ENCODE data around the gene UNC119B. TPM values are rescaled to one million over a fixed set of nuclear protein-coding genes. Genes with fewer than 3 reads are reported as not detected.

The UNC119B gene
- total and polyA plus RNA-seq, 2 of the 4 experiments (the other 2 are of a cell fraction): 8.4 to 21.6 TPM

GRCh38 chr12:120761519-120761934 lies 51.3 kb downstream of the UNC119B start:
- no peak overlapping the region for H2AK9ac ChIP-seq (replicated peaks; ENCODE audit: low read depth, low read length, poor library complexity)
- 77% methylated on average over 4 of the region's 9 CpGs; no CpG with 5 or more reads in 1 of the 2 experiments for WGBS, 2 experiments (ENCODE audit: extremely low coverage in 2 of 2, insufficient read length in 1 of 2)
- no peak overlapping the region for H3K4me3 ChIP-seq (ENCODE audit: insufficient read depth, low read depth, low read length)
- no peak overlapping the region for H3K9ac ChIP-seq (ENCODE audit: low read depth, low read length)
- dilution Hi-C loops (cut with HindIII; ENCODE audit: low sequenced_read_pairs, unreplicated experiment) (no loop called here), in situ Hi-C loops (cut with MboI; ENCODE audit: low sequenced_read_pairs) (no loop called here), intact Hi-C loops (cut with micrococcal nuclease) (loop anchor here (5.0 kb wide), 1 partner anchor 434 kb away; the partner anchor contains the start of gene PLA2G1B)
- H4K5ac ChIP-seq (ENCODE audit: low read depth, low read length): no peak overlapping the region
- no peaks in the 10 kb centered on the region for H4K20me1 ChIP-seq (ENCODE audit: insufficient read depth, low read length)
- H2BK15ac ChIP-seq (ENCODE audit: low read depth, low read length): no peak overlapping the region
- no TSS peak for BruUV-seq (replicated peaks)
- no peaks in the 10 kb centered on the region for H3K4me1 ChIP-seq (ENCODE audit: control insufficient read depth, insufficient read depth, low read length)
- no peaks in the 10 kb centered on the region for H3K79me1 ChIP-seq (ENCODE audit: low read depth in 1 of 2, low read length in 2 of 2)
- ChIA-PET CTCF (interaction anchor here (0.6 kb wide), 2 partner anchors 210 to 509 kb away, joined by 3 to 4 read pairs; no protein-coding TSS in a partner anchor), POLR2A (ENCODE audit: unreplicated experiment) (no interaction called here)
- TF ChIP-seq RCOR1 (IDR thresholded peaks at IDR 0.05; ENCODE audit: insufficient replicate concordance, low read length) (no peak), CEBPB (IDR thresholded peaks at IDR 0.05; ENCODE audit: low read depth, low read length) (no peak)
- no peak overlapping the region for H3K23ac ChIP-seq (ENCODE audit: low read depth, low read length)
- no peak overlapping the region for H4K91ac ChIP-seq (ENCODE audit: insufficient read depth, low read depth, low read length)
- H3K9me1 ChIP-seq (ENCODE audit: insufficient read depth, low read length): no peaks in the 10 kb centered on the region; the same call in 1 of the 2 replicates
- no peak overlapping the region for H3K27ac ChIP-seq (ENCODE audit: insufficient read depth, low read length)
- ATAC-seq (ENCODE audit: low read depth) (0 out of 2 replicates have a peak, but pooled peaks have one; percentile 17), DNase-seq (peak; percentile 57)
- no peak overlapping the region for H2BK20ac ChIP-seq (ENCODE audit: low read depth, low read length)
- peaks cover 33% of the 10 kb centered on the region for H3K36me3 ChIP-seq (ENCODE audit: control insufficient read depth, insufficient read depth, low read length)
- no peaks in the 10 kb centered on the region for H3K9me3 ChIP-seq (ENCODE audit: control insufficient read depth, insufficient read depth, low read length)
- no peak overlapping the region for H2BK5ac ChIP-seq (ENCODE audit: low read depth, low read length, poor library complexity, severe bottlenecking)
- H4K8ac ChIP-seq (ENCODE audit: low read depth in 2 of 2, low read length in 2 of 2): no peak overlapping the region
- no peak overlapping the region for H3K4me2 ChIP-seq (ENCODE audit: low read depth, low read length)
- no peak overlapping the region for H2AK5ac ChIP-seq (ENCODE audit: low read depth, low read length)
- no peak overlapping the region for H2BK120ac ChIP-seq (ENCODE audit: low read depth, low read length)
- H3K18ac ChIP-seq (ENCODE audit: low read depth, low read length): no peak overlapping the region
- no peaks in the 10 kb centered on the region for H3K27me3 ChIP-seq (ENCODE audit: control insufficient read depth, insufficient read depth, low read length)
- H3K4ac ChIP-seq (ENCODE audit: low read depth, low read length): no peak overlapping the region
- no peak overlapping the region for H3K14ac ChIP-seq (replicated peaks; ENCODE audit: low read depth, low read length)
- no peak overlapping the region for H2AFZ ChIP-seq (replicated peaks; ENCODE audit: low read length, poor library complexity)
- no peak overlapping the region for H3K56ac ChIP-seq (ENCODE audit: extremely low read depth, insufficient read depth, low read length)

Data from IMR-90 (cell line).